ENCODE data around the gene TXLNB. TPM values are rescaled to one million over a fixed set of nuclear protein-coding genes. Genes with fewer than 3 reads are reported as not detected.

TXLNB gene
- total and polyA plus RNA-seq, 2 donors (not counting 1 experiment from before 2014, with no cell fraction given), result 3.4 to 3.6 TPM

DNA sequence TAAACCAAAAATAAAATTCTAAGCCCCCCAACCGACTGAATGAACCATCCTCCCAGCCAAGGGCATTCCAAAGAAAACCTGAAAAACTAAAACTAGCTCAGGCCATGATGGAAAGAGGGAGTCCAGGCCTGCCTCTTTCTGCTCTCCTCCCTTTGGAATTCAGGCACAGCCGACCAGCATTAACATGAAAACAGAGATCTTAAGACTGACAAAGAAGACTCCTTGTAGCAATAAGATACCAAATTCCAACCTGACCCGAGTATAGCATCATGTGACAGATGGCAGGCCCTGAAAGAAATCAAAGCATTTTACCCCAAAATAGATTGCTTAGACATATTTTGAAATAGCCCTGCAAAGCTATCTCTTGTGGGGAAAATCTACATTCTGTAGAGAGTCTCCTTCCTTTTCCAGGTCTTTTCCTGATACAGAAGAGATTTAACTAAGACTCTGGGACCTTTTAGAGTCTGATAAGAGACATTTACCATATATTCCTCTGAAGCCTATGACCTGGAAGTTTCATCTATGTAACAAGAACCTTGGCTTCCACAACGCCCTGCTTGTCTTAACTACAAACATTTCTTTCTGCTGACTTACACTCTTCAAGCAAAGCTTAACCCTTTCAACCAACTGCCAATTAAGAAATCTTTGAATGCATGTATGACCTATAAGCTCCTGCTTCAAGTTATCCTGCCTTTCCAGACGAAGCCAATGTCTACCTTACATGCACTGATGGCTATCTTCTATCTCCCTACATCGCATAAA lies 22.2 kb upstream of the TXLNB start:
- Histone ChIP-seq H2AFZ (ENCODE audit: insufficient read depth, low read depth, low read length, poor library complexity, severe bottlenecking) (no peak overlapping the region), H3K27ac (ENCODE audit: low read length in 2 of 2) (no peak overlapping the region), H3K79me2 (ENCODE audit: control insufficient read depth, insufficient read depth, low read length) (no peaks in the 10 kb centered on the region), H3K4me1 (ENCODE audit: control insufficient read depth in 2 of 2, insufficient read depth in 2 of 2, low read length in 2 of 2) (peaks cover 4 to 10% of the 10 kb centered on the region in 2 donors), H3K27me3 (replicated peaks in 1 of 4; ENCODE audit: control extremely low read depth in 1 of 4, control insufficient read depth in 3 of 4, insufficient read depth in 4 of 4, low read length in 3 of 4) (no peaks in the 10 kb centered on the region), H3K4me3 (ENCODE audit: control extremely low read depth in 1 of 5, extremely low read depth in 1 of 5, insufficient read depth in 1 of 5, low read depth in 2 of 5, low read length in 4 of 5) (no peak overlapping the region), H3K9ac (ENCODE audit: low read length) (no peak overlapping the region), H3K9me3 (ENCODE audit: control extremely low read depth in 1 of 3, control insufficient read depth in 2 of 3, insufficient read depth in 1 of 3, low read length in 2 of 3) (no peaks in the 10 kb centered on the region), H3K4me2 (replicated peaks; ENCODE audit: low read depth, low read length, poor library complexity, severe bottlenecking) (no peak overlapping the region), H4K20me1 (ENCODE audit: control insufficient read depth, insufficient read depth, low read length, poor library complexity, severe bottlenecking) (no peaks in the 10 kb centered on the region), H3K36me3 (replicated peaks in 1 of 2; ENCODE audit: control extremely low read depth in 1 of 2, control insufficient read depth in 1 of 2, extremely low read depth in 1 of 2, insufficient read depth in 2 of 2, low read length in 1 of 2) (no peaks in the 10 kb centered on the region)
- 90% methylated on average over 4 of the region's 6 CpGs for WGBS (ENCODE audit: insufficient coverage)
- ChIA-PET POLR2A (no interaction called here), CTCF (interaction anchor here (0.8 to 1.3 kb wide), 2 partner anchors 25 to 95 kb away, joined by 3 read pairs; no protein-coding TSS in a partner anchor)
- Mint-ChIP-seq H3K9me3 (ENCODE audit: insufficient read depth) (no peaks in the 10 kb centered on the region), H3K4me1 (peaks cover 10% of the 10 kb centered on the region), H3K27ac (no peak overlapping the region), H3K4me3 (no peak overlapping the region), H3K27me3 (no peaks in the 10 kb centered on the region)
- TF ChIP-seq, protein P1, sequence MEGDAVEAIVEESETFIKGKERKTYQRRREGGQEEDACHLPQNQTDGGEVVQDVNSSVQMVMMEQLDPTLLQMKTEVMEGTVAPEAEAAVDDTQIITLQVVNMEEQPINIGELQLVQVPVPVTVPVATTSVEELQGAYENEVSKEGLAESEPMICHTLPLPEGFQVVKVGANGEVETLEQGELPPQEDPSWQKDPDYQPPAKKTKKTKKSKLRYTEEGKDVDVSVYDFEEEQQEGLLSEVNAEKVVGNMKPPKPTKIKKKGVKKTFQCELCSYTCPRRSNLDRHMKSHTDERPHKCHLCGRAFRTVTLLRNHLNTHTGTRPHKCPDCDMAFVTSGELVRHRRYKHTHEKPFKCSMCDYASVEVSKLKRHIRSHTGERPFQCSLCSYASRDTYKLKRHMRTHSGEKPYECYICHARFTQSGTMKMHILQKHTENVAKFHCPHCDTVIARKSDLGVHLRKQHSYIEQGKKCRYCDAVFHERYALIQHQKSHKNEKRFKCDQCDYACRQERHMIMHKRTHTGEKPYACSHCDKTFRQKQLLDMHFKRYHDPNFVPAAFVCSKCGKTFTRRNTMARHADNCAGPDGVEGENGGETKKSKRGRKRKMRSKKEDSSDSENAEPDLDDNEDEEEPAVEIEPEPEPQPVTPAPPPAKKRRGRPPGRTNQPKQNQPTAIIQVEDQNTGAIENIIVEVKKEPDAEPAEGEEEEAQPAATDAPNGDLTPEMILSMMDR (IDR thresholded peaks at IDR 0.05), result no peak
- TF ChIP-seq EZH2 (IDR thresholded peaks at IDR 0.05; ENCODE audit: borderline replicate concordance, insufficient read depth, low read depth, low read length, poor library complexity, severe bottlenecking), result no peak
- intact Hi-C loops (cut with micrococcal nuclease), result no loop called here
- DNase-seq (no peak), ATAC-seq (ENCODE audit: low read depth) (no peak)

DNA sequence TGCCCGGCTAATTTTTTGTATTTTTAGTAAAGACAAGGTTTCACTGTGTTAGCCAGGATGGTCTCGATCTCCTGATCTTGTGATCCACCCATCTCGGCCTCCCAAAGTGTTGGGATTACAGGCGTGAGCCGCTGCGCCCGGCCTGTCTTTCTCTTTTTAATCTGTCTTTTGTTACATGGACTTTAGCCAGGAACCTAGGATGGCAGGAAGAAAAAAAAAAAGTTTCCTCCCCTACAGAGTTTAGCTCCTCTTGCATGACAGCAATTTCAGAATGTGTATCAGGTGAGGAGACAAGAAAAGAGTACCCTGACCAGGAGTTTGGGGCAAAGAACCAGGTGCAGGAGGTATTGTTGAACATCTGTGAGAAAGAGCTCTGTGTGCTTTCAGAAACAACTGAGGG lies 21.4 kb upstream of the TXLNB start:
- no peaks in the 10 kb centered on the region for H3K27me3 ChIP-seq (replicated peaks in 1 of 4; ENCODE audit: control extremely low read depth in 1 of 4, control insufficient read depth in 3 of 4, insufficient read depth in 4 of 4, low read length in 3 of 4)
- H3K27ac ChIP-seq (ENCODE audit: low read length in 2 of 2), result no peak overlapping the region
- peaks cover 4 to 10% of the 10 kb centered on the region in 2 donors for H3K4me1 ChIP-seq (ENCODE audit: control insufficient read depth in 2 of 2, insufficient read depth in 2 of 2, low read length in 2 of 2)
- H3K4me3 ChIP-seq (ENCODE audit: control extremely low read depth in 1 of 5, extremely low read depth in 1 of 5, insufficient read depth in 1 of 5, low read depth in 2 of 5, low read length in 4 of 5), result no peak overlapping the region
- Mint-ChIP-seq H3K27ac (peak overlapping the region; percentile 35), H3K9me3 (ENCODE audit: insufficient read depth) (no peaks in the 10 kb centered on the region), H3K27me3 (no peaks in the 10 kb centered on the region), H3K4me1 (peaks cover 13% of the 10 kb centered on the region), H3K4me3 (no peak overlapping the region)
- no peak overlapping the region for H3K4me2 ChIP-seq (replicated peaks; ENCODE audit: low read depth, low read length, poor library complexity, severe bottlenecking)
- no peak for TF ChIP-seq EZH2 (IDR thresholded peaks at IDR 0.05; ENCODE audit: borderline replicate concordance, insufficient read depth, low read depth, low read length, poor library complexity, severe bottlenecking)
- TF ChIP-seq, protein P1 (IDR thresholded peaks at IDR 0.05), result no peak
- H4K20me1 ChIP-seq (ENCODE audit: control insufficient read depth, insufficient read depth, low read length, poor library complexity, severe bottlenecking), result no peaks in the 10 kb centered on the region
- no peak for DNase-seq
- H3K79me2 ChIP-seq (ENCODE audit: control insufficient read depth, insufficient read depth, low read length), result no peaks in the 10 kb centered on the region
- H2AFZ ChIP-seq (ENCODE audit: insufficient read depth, low read depth, low read length, poor library complexity, severe bottlenecking), result no peak overlapping the region
- intact Hi-C loops (cut with micrococcal nuclease), result no loop called here
- H3K36me3 ChIP-seq (replicated peaks in 1 of 2; ENCODE audit: control extremely low read depth in 1 of 2, control insufficient read depth in 1 of 2, extremely low read depth in 1 of 2, insufficient read depth in 2 of 2, low read length in 1 of 2), result no peaks in the 10 kb centered on the region
- ChIA-PET POLR2A (no interaction called here), CTCF (no interaction called here)
- no peak for ATAC-seq (ENCODE audit: low read depth)
- no peak overlapping the region for H3K9ac ChIP-seq (ENCODE audit: low read length)
- WGBS (ENCODE audit: insufficient coverage), result 90% methylated on average over 2 of the region's 7 CpGs
- no peaks in the 10 kb centered on the region for H3K9me3 ChIP-seq (ENCODE audit: control extremely low read depth in 1 of 3, control insufficient read depth in 2 of 3, insufficient read depth in 1 of 3, low read length in 2 of 3)

All from B cell (primary cell).